ENCODE results near the gene ALG5.

ALG5 gene

GRCh38 chr13:36921631-36922301 is 77.4 kb downstream of the ALG5 start:
- FAIRE-seq: peak; percentile 83
- no peak for TF ChIP-seq CTCF (IDR thresholded peaks at IDR 0.05; ENCODE audit: insufficient read depth, missing control alignments)
- DNase-seq (ENCODE audit: insufficient read length, low spot score): no peak

- no peak for FAIRE-seq
- TF ChIP-seq CTCF (IDR thresholded peaks at IDR 0.05; ENCODE audit: insufficient read depth, missing control alignments): no peak
- DNase-seq (ENCODE audit: insufficient read length, low spot score): no peak
Measured at GRCh38 chr13:36920616-36921185, 78.4 kb downstream of the ALG5 start.

- no peak for TF ChIP-seq CTCF (IDR thresholded peaks at IDR 0.05; ENCODE audit: insufficient read depth, missing control alignments)
- no peak for DNase-seq (ENCODE audit: insufficient read length, low spot score)
- no peak for FAIRE-seq
Measured at GRCh38 chr13:36919833-36920615, 79.1 kb downstream of the ALG5 start, which contains the start of gene SMAD9. TSS of gene SMAD9 (minus strand) at chr13:36920238. CDS start at chr13:36879689, 40,549 bp downstream.

- FAIRE-seq (no peak), DNase-seq (ENCODE audit: insufficient read length, low spot score) (no peak)
- no peak for TF ChIP-seq CTCF (IDR thresholded peaks at IDR 0.05; ENCODE audit: insufficient read depth, missing control alignments)
Measured at GRCh38 chr13:36919171-36919832, 79.8 kb downstream of the ALG5 start.

- FAIRE-seq (peak; percentile 70), DNase-seq (ENCODE audit: insufficient read length, low spot score) (no peak)
- no peak for TF ChIP-seq CTCF (IDR thresholded peaks at IDR 0.05; ENCODE audit: insufficient read depth, missing control alignments)
Measured at GRCh38 chr13:36918246-36919131, 80.7 kb downstream of the ALG5 start.

GRCh38 chr13:36917311-36917710 is 81.8 kb downstream of the ALG5 start:
- FAIRE-seq: peak; percentile 96
- TF ChIP-seq CTCF (IDR thresholded peaks at IDR 0.05; ENCODE audit: insufficient read depth, missing control alignments): no peak

More at GRCh38 chr13:36917311-36917710, 81.8 kb downstream of the ALG5 start:
- DNase-seq (ENCODE audit: insufficient read length, low spot score): no peak

Measured in D721Med (cell line).